ENCODE results near the gene MCM3AP. TPM values are rescaled to one million over a fixed set of nuclear protein-coding genes. Genes with fewer than 3 reads are reported as not detected.

Gene MCM3AP
- total and polyA plus RNA-seq, 9 of the 15 experiments (the other 6 are each of a cell fraction or from before 2014, with no cell fraction given), result 6.5 to 179 (median 69.6) TPM

DNA sequence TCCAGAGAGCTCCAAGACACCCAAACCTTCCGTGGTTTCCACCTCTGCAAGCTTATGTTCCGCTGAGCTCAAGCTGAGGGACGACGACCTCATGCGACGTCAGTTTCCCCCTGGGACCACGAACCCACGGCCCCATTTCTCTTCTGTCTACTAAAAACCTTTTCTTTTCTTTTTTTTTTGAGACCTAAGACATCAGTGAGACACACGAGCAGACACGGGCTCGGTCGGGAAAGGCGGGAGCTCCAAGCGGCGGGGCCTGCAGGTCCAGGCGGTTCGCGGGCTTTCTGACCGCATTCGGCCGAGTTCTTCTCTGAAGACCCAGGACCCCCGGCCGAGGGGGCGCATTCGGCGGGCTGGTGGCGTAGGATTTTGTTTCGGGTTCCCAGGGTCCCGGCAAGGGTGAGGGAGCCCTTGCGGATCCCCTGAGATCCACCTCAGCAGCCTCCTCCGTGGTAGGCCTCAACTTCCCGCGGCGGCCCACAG lies 37.9 kb upstream of the MCM3AP start (continued):
- no peak for TF ChIP-seq ZNF586 (CRISPR knock-in tag; conservative IDR thresholded peaks at IDR 0.05)
- no peak for TF ChIP-seq TCF7L2 (IDR thresholded peaks at IDR 0.05; ENCODE audit: low read depth, low read length)
- TF ChIP-seq BCOR (IDR thresholded peaks at IDR 0.05), result 0 out of 2 replicates have a peak, but pooled peaks have one; percentile 7
- no peak for TF ChIP-seq KDM2B (CRISPR knock-in tag; IDR thresholded peaks at IDR 0.05)
- TF ChIP-seq, protein P1, sequence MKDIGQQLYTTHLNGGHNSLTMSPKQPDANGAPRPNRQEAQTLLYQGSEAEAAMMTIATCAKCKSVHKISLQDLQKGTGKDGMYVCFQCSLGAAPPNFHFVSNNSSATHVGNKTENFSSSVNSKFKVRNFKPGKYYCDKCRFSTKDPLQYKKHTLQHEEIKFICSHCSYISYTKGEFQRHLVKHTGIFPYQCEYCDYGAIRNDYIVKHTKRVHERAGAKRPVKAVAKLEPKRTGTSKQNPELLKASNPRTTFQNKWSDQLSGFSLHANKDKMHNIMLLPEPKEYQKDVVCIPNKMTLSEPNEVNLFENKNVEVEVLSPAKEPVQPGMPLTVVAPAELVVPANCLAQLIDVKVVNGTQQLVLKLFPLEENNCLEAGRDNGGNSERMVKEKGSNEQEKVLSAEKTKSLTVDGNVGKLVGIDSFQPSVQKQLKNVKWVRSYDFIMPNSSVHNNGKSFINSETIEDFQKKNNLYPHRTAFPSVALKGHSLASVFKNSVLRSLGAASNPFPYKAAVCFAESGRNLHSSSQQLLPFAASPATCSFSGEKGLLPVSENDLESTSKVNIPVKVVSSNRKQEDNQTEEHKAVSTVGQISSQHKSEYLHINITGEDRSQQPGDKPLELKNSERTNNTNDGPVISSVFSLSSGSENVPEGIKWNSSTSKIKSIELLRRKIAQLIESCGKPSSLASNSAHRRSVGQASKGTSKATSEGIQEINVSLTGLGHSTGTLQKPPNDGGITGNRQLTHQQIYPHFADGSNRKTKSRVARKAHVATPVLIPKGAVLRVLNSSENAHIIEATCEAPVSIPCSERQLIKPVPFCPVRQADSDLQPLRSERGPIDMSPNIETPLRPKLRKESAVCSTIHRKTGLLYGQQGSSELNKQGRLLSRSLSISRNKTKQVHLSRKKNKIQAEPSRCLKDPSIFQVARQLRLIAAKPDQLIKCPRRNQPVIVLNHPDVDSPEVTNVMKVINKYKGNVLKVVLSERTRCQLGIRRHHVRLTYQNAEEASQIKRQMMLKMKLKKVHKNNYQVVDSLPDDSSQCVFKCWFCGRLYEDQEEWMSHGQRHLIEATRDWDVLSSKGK (CRISPR knock-in tag; IDR thresholded peaks at IDR 0.05), result no peak
- TF ChIP-seq CAMTA2 (CRISPR knock-in tag; conservative IDR thresholded peaks at IDR 0.05), result no peak
- no peak for TF ChIP-seq HNRNPH1 (optimal IDR thresholded peaks at IDR 0.05; ENCODE audit: low read depth, low read length)
- TF ChIP-seq, protein P2, sequence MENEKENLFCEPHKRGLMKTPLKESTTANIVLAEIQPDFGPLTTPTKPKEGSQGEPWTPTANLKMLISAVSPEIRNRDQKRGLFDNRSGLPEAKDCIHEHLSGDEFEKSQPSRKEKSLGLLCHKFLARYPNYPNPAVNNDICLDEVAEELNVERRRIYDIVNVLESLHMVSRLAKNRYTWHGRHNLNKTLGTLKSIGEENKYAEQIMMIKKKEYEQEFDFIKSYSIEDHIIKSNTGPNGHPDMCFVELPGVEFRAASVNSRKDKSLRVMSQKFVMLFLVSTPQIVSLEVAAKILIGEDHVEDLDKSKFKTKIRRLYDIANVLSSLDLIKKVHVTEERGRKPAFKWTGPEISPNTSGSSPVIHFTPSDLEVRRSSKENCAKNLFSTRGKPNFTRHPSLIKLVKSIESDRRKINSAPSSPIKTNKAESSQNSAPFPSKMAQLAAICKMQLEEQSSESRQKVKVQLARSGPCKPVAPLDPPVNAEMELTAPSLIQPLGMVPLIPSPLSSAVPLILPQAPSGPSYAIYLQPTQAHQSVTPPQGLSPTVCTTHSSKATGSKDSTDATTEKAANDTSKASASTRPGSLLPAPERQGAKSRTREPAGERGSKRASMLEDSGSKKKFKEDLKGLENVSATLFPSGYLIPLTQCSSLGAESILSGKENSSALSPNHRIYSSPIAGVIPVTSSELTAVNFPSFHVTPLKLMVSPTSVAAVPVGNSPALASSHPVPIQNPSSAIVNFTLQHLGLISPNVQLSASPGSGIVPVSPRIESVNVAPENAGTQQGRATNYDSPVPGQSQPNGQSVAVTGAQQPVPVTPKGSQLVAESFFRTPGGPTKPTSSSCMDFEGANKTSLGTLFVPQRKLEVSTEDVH (IDR thresholded peaks at IDR 0.05; ENCODE audit: low read depth, partially characterized antibody), result no peak
- no peak for TF ChIP-seq XRCC5 (IDR thresholded peaks at IDR 0.05; ENCODE audit: low read depth, low read length)
- TF ChIP-seq, protein P3, sequence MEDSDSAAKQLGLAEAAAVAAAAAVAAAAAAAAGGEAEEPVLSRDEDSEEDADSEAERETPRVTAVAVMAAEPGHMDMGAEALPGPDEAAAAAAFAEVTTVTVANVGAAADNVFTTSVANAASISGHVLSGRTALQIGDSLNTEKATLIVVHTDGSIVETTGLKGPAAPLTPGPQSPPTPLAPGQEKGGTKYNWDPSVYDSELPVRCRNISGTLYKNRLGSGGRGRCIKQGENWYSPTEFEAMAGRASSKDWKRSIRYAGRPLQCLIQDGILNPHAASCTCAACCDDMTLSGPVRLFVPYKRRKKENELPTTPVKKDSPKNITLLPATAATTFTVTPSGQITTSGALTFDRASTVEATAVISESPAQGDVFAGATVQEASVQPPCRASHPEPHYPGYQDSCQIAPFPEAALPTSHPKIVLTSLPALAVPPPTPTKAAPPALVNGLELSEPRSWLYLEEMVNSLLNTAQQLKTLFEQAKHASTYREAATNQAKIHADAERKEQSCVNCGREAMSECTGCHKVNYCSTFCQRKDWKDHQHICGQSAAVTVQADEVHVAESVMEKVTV (CRISPR knock-in tag; IDR thresholded peaks at IDR 0.05), result no peak
- TF ChIP-seq ELF2 (CRISPR knock-in tag; IDR thresholded peaks at IDR 0.05), result no peak
- TF ChIP-seq, protein P4, sequence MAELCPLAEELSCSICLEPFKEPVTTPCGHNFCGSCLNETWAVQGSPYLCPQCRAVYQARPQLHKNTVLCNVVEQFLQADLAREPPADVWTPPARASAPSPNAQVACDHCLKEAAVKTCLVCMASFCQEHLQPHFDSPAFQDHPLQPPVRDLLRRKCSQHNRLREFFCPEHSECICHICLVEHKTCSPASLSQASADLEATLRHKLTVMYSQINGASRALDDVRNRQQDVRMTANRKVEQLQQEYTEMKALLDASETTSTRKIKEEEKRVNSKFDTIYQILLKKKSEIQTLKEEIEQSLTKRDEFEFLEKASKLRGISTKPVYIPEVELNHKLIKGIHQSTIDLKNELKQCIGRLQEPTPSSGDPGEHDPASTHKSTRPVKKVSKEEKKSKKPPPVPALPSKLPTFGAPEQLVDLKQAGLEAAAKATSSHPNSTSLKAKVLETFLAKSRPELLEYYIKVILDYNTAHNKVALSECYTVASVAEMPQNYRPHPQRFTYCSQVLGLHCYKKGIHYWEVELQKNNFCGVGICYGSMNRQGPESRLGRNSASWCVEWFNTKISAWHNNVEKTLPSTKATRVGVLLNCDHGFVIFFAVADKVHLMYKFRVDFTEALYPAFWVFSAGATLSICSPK (IDR thresholded peaks at IDR 0.05; ENCODE audit: borderline replicate concordance), result no peak
- TF ChIP-seq, protein P5, sequence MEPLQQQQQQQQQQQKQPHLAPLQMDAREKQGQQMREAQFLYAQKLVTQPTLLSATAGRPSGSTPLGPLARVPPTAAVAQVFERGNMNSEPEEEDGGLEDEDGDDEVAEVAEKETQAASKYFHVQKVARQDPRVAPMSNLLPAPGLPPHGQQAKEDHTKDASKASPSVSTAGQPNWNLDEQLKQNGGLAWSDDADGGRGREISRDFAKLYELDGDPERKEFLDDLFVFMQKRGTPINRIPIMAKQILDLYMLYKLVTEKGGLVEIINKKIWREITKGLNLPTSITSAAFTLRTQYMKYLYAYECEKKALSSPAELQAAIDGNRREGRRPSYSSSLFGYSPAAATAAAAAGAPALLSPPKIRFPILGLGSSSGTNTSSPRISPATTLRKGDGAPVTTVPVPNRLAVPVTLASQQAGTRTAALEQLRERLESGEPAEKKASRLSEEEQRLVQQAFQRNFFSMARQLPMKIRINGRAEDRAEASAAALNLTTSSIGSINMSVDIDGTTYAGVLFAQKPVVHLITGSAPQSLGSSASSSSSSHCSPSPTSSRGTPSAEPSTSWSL (CRISPR knock-in tag; IDR thresholded peaks at IDR 0.05; ENCODE audit: borderline replicate concordance), result 0 out of 2 replicates have a peak, but pooled peaks have one; percentile 32
- TF ChIP-seq E2F3 (CRISPR knock-in tag; IDR thresholded peaks at IDR 0.05), result no peak
- no peak for TF ChIP-seq ZNF124 (CRISPR knock-in tag; IDR thresholded peaks at IDR 0.05)
- TF ChIP-seq ZNF583 (CRISPR knock-in tag; IDR thresholded peaks at IDR 0.05), result 0 out of 2 replicates have a peak, but pooled peaks have one; percentile 40
- TF ChIP-seq SMAD1 (IDR thresholded peaks at IDR 0.05; ENCODE audit: low read depth, low read length, partially characterized antibody), result no peak
- no peak for TF ChIP-seq TAL1 (IDR thresholded peaks at IDR 0.05)

Data from K562 (cell line).